Neural progenitor cell (in vitro differentiated cells): Measurements from ENCODE around the gene MRPL50. TPM values are rescaled to one million over a fixed set of nuclear protein-coding genes. Genes with fewer than 3 reads are reported as not detected.

ENCODE experiments used
- DNase-seq: peaks from one replicate; pipeline ENCODE4 v3.0.0-alpha.2; 2016; ENCODE audit warnings: low spot score
- H2AFZ ChIP-seq: fragments of 200-600 bp; sonication (generic); replicated peaks from 2 replicates; pipeline ENCODE4 v1.6.1; 2016; ENCODE audit warnings: antibody characterized with exemption
- H3F3A ChIP-seq: fragments of 200-600 bp; sonication (generic); 2 replicates; pipeline ENCODE4 v1.6.1; 2016; ENCODE audit warnings: antibody characterized with exemption, low read depth
- H3K27ac ChIP-seq: fragments of 200-600 bp; sonication (generic); 2 replicates; pipeline ENCODE4 v1.5.1; 2016; ENCODE audit warnings: mild to moderate bottlenecking
- H3K27me3 ChIP-seq: fragments of 200-600 bp; sonication (generic); 2 replicates; pipeline ENCODE4 v1.6.1; 2016; ENCODE audit warnings: mild to moderate bottlenecking, moderate library complexity
- H3K36me3 ChIP-seq: fragments of 200-600 bp; sonication (generic); 2 replicates; pipeline ENCODE4 v1.5.1; 2016
- H3K4me1 ChIP-seq: fragments of 200-600 bp; sonication (generic); 2 replicates; pipeline ENCODE4 v1.6.1; 2016; ENCODE audit warnings: mixed run types
- H3K4me2 ChIP-seq: fragments of 200-600 bp; sonication (generic); 2 replicates; pipeline ENCODE4 v1.6.1; 2016
- H3K4me3 ChIP-seq: fragments of 200-600 bp; sonication (generic); 2 replicates; pipeline ENCODE4 v1.5.1; 2016
- H3K79me2 ChIP-seq: fragments of 200-600 bp; sonication (generic); 2 replicates; pipeline ENCODE4 v1.6.1; 2016; ENCODE audit warnings: low read depth
- H3K9ac ChIP-seq: fragments of 200-600 bp; sonication (generic); 2 replicates; pipeline ENCODE4 v1.6.1; 2016
- H3K9me3 ChIP-seq: fragments of 200-600 bp; sonication (generic); 2 replicates; pipeline ENCODE4 v1.5.1; 2016; ENCODE audit warnings: low read depth
- H4K20me1 ChIP-seq: fragments of 200-600 bp; sonication (generic); 2 replicates; pipeline ENCODE4 v1.6.1; 2016; ENCODE audit warnings: low read depth
- H3K27ac Mint-ChIP-seq: 3 replicates; pipeline ENCODE4 v1.8.0; 2021; ENCODE audit warnings: mixed read lengths
- H3K27me3 Mint-ChIP-seq: 2 replicates; pipeline ENCODE4 v1.8.0; 2022; ENCODE audit warnings: low read depth, mild to moderate bottlenecking, inconsistent platforms, moderate library complexity, mixed read lengths; ENCODE audit not compliant: insufficient read depth
- H3K36me3 Mint-ChIP-seq: 3 replicates; pipeline ENCODE4 v1.8.0; 2021; ENCODE audit warnings: mixed read lengths
- H3K4me1 Mint-ChIP-seq: 3 replicates; pipeline ENCODE4 v1.8.0; 2021; ENCODE audit warnings: mixed read lengths
- H3K4me3 Mint-ChIP-seq: 3 replicates; pipeline ENCODE4 v1.8.0; 2021; ENCODE audit warnings: mild to moderate bottlenecking, moderate library complexity, mixed read lengths
- H3K9me3 Mint-ChIP-seq: 3 replicates; pipeline ENCODE4 v1.8.0; 2020; ENCODE audit warnings: mixed read lengths
- EZH2 ChIP-seq: fragments of 200-600 bp; sonication (generic); IDR thresholded peaks from 2 replicates; pipeline ENCODE4 v1.6.1; 2017; ENCODE audit warnings: antibody characterized with exemption, mild to moderate bottlenecking, moderate library complexity
- EZH2phosphoT487 ChIP-seq: fragments of 200-600 bp; sonication (generic); IDR thresholded peaks from 2 replicates; pipeline ENCODE4 v1.6.1; 2017; ENCODE audit warnings: antibody characterized with exemption
- total RNA-seq: library from RNA; depleted of rRNA; stranded (reverse); fragments of >200 nt; gene quantifications from 2 replicates; pipeline ENCODE4 v1.2.3, GENCODE V29; 2015; ENCODE audit warnings: low replicate concordance
- TF ChIP-seq, protein P1 (sequence below): fragments of 200-600 bp; sonication (generic); IDR thresholded peaks from 2 replicates; pipeline ENCODE4 v1.5.1; 2017; ENCODE audit warnings: antibody characterized with exemption, mild to moderate bottlenecking

The MRPL50 gene
- total RNA-seq, 1 donor from 2014 or later, result 42.7 TPM

DNA sequence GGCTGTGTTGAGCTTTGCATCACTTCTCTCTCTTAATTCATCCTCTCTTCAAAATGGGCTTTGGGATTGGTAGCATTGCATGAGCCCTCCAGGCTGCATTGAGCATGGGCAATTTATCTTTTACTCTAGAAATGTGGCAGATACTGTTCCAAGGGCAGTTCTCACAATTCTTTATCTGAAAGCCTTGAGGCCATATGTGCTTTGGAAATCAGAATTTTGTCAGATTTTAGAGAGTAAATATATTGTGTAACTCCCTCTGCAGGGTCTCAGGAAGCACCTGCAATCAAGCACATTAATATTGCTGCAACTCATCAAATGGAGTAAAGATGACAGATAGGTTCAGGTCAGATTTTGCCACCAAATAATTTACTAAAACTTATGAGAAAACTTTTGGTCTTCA is 19.6 kb upstream of the MRPL50 start:
- Histone ChIP-seq H3K4me1 (no peaks in the 10 kb centered on the region), H3K9ac (no peak overlapping the region), H4K20me1 (no peaks in the 10 kb centered on the region), H3K9me3 (no peaks in the 10 kb centered on the region), H3K4me3 (no peak overlapping the region), H3K79me2 (no peaks in the 10 kb centered on the region), H3K36me3 (no peaks in the 10 kb centered on the region), H3K27ac (no peak overlapping the region), H2AFZ (no peak overlapping the region), H3K4me2 (no peak overlapping the region), H3F3A (no peaks in the 10 kb centered on the region), H3K27me3 (no peaks in the 10 kb centered on the region)
- peaks cover 25% of the 10 kb centered on the region for H3K36me3 Mint-ChIP-seq
- no peak overlapping the region for H3K27ac Mint-ChIP-seq
- DNase-seq, result no peak
- TF ChIP-seq EZH2 (no peak), EZH2phosphoT487 (no peak)
- TF ChIP-seq, protein P1, sequence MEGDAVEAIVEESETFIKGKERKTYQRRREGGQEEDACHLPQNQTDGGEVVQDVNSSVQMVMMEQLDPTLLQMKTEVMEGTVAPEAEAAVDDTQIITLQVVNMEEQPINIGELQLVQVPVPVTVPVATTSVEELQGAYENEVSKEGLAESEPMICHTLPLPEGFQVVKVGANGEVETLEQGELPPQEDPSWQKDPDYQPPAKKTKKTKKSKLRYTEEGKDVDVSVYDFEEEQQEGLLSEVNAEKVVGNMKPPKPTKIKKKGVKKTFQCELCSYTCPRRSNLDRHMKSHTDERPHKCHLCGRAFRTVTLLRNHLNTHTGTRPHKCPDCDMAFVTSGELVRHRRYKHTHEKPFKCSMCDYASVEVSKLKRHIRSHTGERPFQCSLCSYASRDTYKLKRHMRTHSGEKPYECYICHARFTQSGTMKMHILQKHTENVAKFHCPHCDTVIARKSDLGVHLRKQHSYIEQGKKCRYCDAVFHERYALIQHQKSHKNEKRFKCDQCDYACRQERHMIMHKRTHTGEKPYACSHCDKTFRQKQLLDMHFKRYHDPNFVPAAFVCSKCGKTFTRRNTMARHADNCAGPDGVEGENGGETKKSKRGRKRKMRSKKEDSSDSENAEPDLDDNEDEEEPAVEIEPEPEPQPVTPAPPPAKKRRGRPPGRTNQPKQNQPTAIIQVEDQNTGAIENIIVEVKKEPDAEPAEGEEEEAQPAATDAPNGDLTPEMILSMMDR, result no peak
- peaks cover 3% of the 10 kb centered on the region for H3K27me3 Mint-ChIP-seq
- H3K4me1 Mint-ChIP-seq, result no peaks in the 10 kb centered on the region
- peaks cover 22% of the 10 kb centered on the region for H3K9me3 Mint-ChIP-seq
- H3K4me3 Mint-ChIP-seq, result no peak overlapping the region

DNA sequence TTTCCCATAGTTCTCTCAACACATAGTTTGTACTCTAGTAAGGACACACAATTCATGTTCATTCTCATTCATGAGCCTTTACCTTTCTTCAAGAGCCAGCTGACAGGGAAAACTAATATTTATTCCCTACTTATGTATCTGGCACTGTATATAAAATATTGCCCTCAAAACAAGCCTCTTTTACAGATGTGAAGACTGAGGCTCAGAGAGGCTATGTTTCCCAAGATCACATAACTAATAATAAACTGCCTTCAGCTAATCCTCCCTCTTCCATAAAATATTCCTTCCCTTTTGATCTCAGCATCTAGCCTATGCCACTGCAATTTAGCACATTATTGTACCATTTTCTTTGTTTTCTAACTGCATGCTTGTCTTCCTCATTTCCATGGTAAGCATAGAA is 19.0 kb upstream of the MRPL50 start:
- H3K4me3 ChIP-seq, result no peak overlapping the region
- peaks cover 27% of the 10 kb centered on the region for H3K9me3 Mint-ChIP-seq
- H3K27me3 ChIP-seq, result no peaks in the 10 kb centered on the region
- no peak overlapping the region for H2AFZ ChIP-seq
- H3K36me3 ChIP-seq, result no peaks in the 10 kb centered on the region
- H3F3A ChIP-seq, result no peaks in the 10 kb centered on the region
- H3K79me2 ChIP-seq, result no peaks in the 10 kb centered on the region
- H4K20me1 ChIP-seq, result no peaks in the 10 kb centered on the region
- no peak overlapping the region for H3K9ac ChIP-seq
- H3K27ac Mint-ChIP-seq, result no peak overlapping the region
- no peak overlapping the region for H3K4me2 ChIP-seq
- no peak for DNase-seq
- H3K4me1 ChIP-seq, result no peaks in the 10 kb centered on the region
- no peak for TF ChIP-seq EZH2
- TF ChIP-seq EZH2phosphoT487, result no peak
- TF ChIP-seq, protein P1, result no peak
- H3K9me3 ChIP-seq, result peaks cover 3% of the 10 kb centered on the region
- H3K27ac ChIP-seq, result no peak overlapping the region
- H3K4me3 Mint-ChIP-seq, result no peak overlapping the region
- H3K27me3 Mint-ChIP-seq, result peaks cover 3% of the 10 kb centered on the region
- H3K36me3 Mint-ChIP-seq, result peaks cover 30% of the 10 kb centered on the region
- no peaks in the 10 kb centered on the region for H3K4me1 Mint-ChIP-seq

- Histone ChIP-seq H3F3A (no peaks in the 10 kb centered on the region), H3K9me3 (peaks cover 12% of the 10 kb centered on the region), H2AFZ (no peak overlapping the region), H3K4me3 (no peak overlapping the region), H3K27ac (no peak overlapping the region), H3K4me1 (no peaks in the 10 kb centered on the region), H3K4me2 (no peak overlapping the region), H4K20me1 (no peaks in the 10 kb centered on the region), H3K9ac (no peak overlapping the region), H3K27me3 (no peaks in the 10 kb centered on the region), H3K79me2 (no peaks in the 10 kb centered on the region), H3K36me3 (peaks cover 4% of the 10 kb centered on the region)
- TF ChIP-seq, protein P1, result no peak
- no peak for TF ChIP-seq EZH2phosphoT487
- no peak for TF ChIP-seq EZH2
- Mint-ChIP-seq H3K27me3 (peaks cover 3% of the 10 kb centered on the region), H3K36me3 (peaks cover 41% of the 10 kb centered on the region), H3K9me3 (peaks cover 39% of the 10 kb centered on the region), H3K27ac (no peak overlapping the region), H3K4me1 (no peaks in the 10 kb centered on the region), H3K4me3 (no peak overlapping the region)
- DNase-seq, result no peak
Observed at GRCh38 chr9:101415578-101415977, 17.2 kb upstream of the MRPL50 start.
